ENCODE measurements around the gene HSPA9. TPM values are rescaled to one million over a fixed set of nuclear protein-coding genes. Genes with fewer than 3 reads are reported as not detected.

The HSPA9 gene
- total and polyA plus RNA-seq, 2 of the 8 experiments (the other 6 are each of a cell fraction or from before 2014, with no cell fraction given) = 191 to 395 TPM

DNA sequence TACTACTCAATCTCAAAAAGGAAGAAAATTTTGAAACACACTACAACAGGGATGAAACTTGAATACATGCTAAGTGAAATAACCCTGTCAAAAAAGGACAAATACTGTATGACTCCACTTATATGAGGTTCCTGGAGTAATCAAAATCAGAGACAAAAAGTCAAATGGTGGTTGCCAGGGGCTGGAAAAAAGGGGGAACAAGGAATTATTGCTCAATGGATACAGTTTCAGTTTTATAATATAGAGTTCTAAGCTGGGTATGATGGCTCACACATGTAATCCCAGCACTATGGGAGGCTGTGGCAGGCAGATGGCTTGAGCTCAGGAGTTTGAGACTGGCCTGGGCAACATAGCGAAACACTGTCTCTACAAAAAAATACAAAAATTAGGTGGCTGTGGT, 61.2 kb downstream of the HSPA9 start:
- H3K23me2 ChIP-seq (ENCODE audit: low read depth, low read length) = no peaks in the 10 kb centered on the region
- peaks cover 3% of the 10 kb centered on the region; the same call in 1 of the 2 replicates for H3K79me1 ChIP-seq (ENCODE audit: low read depth, low read length)
- H3K4me1 ChIP-seq (replicated peaks in 1 of 4; ENCODE audit: control insufficient read depth in 3 of 4, insufficient read depth in 4 of 4, low read length in 3 of 4) = no peaks in the 10 kb centered on the region
- H3K79me2 ChIP-seq (ENCODE audit: control insufficient read depth in 1 of 2, insufficient read depth in 2 of 2, low read length in 2 of 2) = peaks cover 0 to 7% of the 10 kb centered on the region in 2 experiments; a peak in 2 of 4 replicates
- no peak overlapping the region for H3K23ac ChIP-seq (ENCODE audit: insufficient read length)
- no peak overlapping the region for H2AK5ac ChIP-seq (ENCODE audit: low read depth, low read length)
- no peak overlapping the region for H3K56ac ChIP-seq (replicated peaks; ENCODE audit: insufficient read length, low read depth, low read length)
- H3K36me3 ChIP-seq (ENCODE audit: control insufficient read depth in 2 of 4, insufficient read depth in 4 of 4, low read length in 3 of 4) = peaks cover 31 to 91% (median 70%) of the 10 kb centered on the region in 4 experiments
- ChIA-PET CTCF (ENCODE audit: partially characterized antibody) (interaction anchor here (1.1 to 2.7 kb wide), 3 partner anchors 10 to 34 kb away, joined by 3 to 24 read pairs (median 6); no protein-coding TSS in a partner anchor), POLR2A (ENCODE audit: partially characterized antibody) (interaction anchor here (0.6 to 1.7 kb wide), 5 partner anchors 10 to 751 kb away, joined by 3 to 8 read pairs (median 4); no protein-coding TSS in a partner anchor)
- H3K4me3 ChIP-seq (ENCODE audit: extremely low read depth in 1 of 4, insufficient read depth in 2 of 4, low read depth in 3 of 4, low read length in 4 of 4) = no peak overlapping the region
- no peak overlapping the region for H3K4me2 ChIP-seq (ENCODE audit: insufficient read depth in 1 of 2, low read depth in 2 of 2, low read length in 2 of 2)
- peaks cover 7% of the 10 kb centered on the region in 2 experiments for H4K20me1 ChIP-seq (replicated peaks in 1 of 2; ENCODE audit: control insufficient read depth in 1 of 2, insufficient read depth in 2 of 2, low read length in 2 of 2)
- H2BK5ac ChIP-seq (ENCODE audit: low read depth, low read length) = no peak overlapping the region
- H3K27me3 ChIP-seq (replicated peaks in 1 of 4; ENCODE audit: control insufficient read depth in 3 of 4, extremely low read depth in 1 of 4, insufficient read depth in 3 of 4, low read length in 3 of 4) = no peaks in the 10 kb centered on the region
- WGBS, 2 experiments (ENCODE audit: extremely low coverage in 1 of 2, insufficient coverage in 1 of 2, insufficient read length in 1 of 2, insufficient replicate concordance in 2 of 2, low coverage in 1 of 2, low lambda C conversion rate in 2 of 2, missing lambda C conversion rate in 1 of 2) = 94% methylated on average over 1 of the region's 1 CpG; no CpG with 5 or more reads in 1 of the 2 experiments
- H4K5ac ChIP-seq (ENCODE audit: insufficient read length, low read depth, low read length) = no peak overlapping the region
- H2BK20ac ChIP-seq (ENCODE audit: low read length) = no peak overlapping the region
- no peak overlapping the region for H3K18ac ChIP-seq (ENCODE audit: extremely low read depth, low read length)
- no peak overlapping the region for H2AFZ ChIP-seq (ENCODE audit: low read length)
- DNase-seq (ENCODE audit: low read depth in 1 of 2, low spot score in 2 of 2) (no peak), FAIRE-seq (no peak)
- no peak overlapping the region for H3K14ac ChIP-seq (ENCODE audit: insufficient read length)
- TF ChIP-seq BRCA1 (IDR thresholded peaks at IDR 0.05; ENCODE audit: low read depth, low read length) (no peak), CREB1 (IDR thresholded peaks at IDR 0.05) (no peak), EP300 (IDR thresholded peaks at IDR 0.05; ENCODE audit: borderline replicate concordance in 1 of 2, low read depth in 2 of 2, low read length in 2 of 2) (no peak)
- no peak overlapping the region for H2BK12ac ChIP-seq (ENCODE audit: low read depth, low read length)
- no peak overlapping the region for H2BK120ac ChIP-seq (replicated peaks; ENCODE audit: low read depth, low read length)
- H3K27ac ChIP-seq (ENCODE audit: low read depth, low read length) = no peak overlapping the region
- H3K9ac ChIP-seq (replicated peaks in 1 of 4; ENCODE audit: extremely low read depth in 1 of 4, low read depth in 3 of 4, low read length in 3 of 4) = no peak overlapping the region
- H4K8ac ChIP-seq (ENCODE audit: extremely low read depth, insufficient read depth, low read length) = no peak overlapping the region
- no peak overlapping the region for H4K91ac ChIP-seq (replicated peaks; ENCODE audit: insufficient read length, low read length)
- no peak overlapping the region for H2BK15ac ChIP-seq (ENCODE audit: low read length)
- no peaks in the 10 kb centered on the region for H3K9me3 ChIP-seq (ENCODE audit: insufficient read depth in 2 of 2, low read depth in 1 of 2, low read length in 1 of 2)
- no peak overlapping the region for H3K4ac ChIP-seq (replicated peaks; ENCODE audit: insufficient read length, low read depth, low read length)
